HG03571 (cell line): ENCODE results near the gene EMILIN2.
"Not testable (repeated sequence)": the region's sequence is repeated elsewhere in the genome, so short reads cannot be mapped to it uniquely, and the experiment has no call there.

Experiments used
- ATAC-seq: cut with Tn5 transposase; IDR thresholded peaks from one replicate; pipeline ENCODE4 v1.9.1; 2021; ENCODE audit not compliant: unreplicated experiment

EMILIN2 gene

GRCh38 chr18:2846636-2847316 lies at the start of gene EMILIN2:
Gene EMILIN2 (plus strand): TSS chr18:2847006. CDS start chr18:2847189, 183 bp downstream.
- peak; percentile 45 for ATAC-seq

GRCh38 chr18:2797951-2798350 lies 48.9 kb upstream of the EMILIN2 start:
- no peak for ATAC-seq

GRCh38 chr18:2799369-2799768 lies 47.4 kb upstream of the EMILIN2 start:
- ATAC-seq, result no peak

- no peak for ATAC-seq
Measured at GRCh38 chr18:2805970-2806943, 40.5 kb upstream of the EMILIN2 start.

- not testable (repeated sequence) for ATAC-seq
Measured at GRCh38 chr18:2808640-2809039, 38.2 kb upstream of the EMILIN2 start.

- ATAC-seq, result not testable (repeated sequence)
Measured at GRCh38 chr18:2809666-2810183, 37.1 kb upstream of the EMILIN2 start.

GRCh38 chr18:2811416-2811815 lies 35.4 kb upstream of the EMILIN2 start:
- ATAC-seq, result no peak

GRCh38 chr18:2814928-2815327 lies 31.9 kb upstream of the EMILIN2 start:
- no peak for ATAC-seq

- no peak for ATAC-seq
Measured at GRCh38 chr18:2818281-2818680, 28.5 kb upstream of the EMILIN2 start.

- ATAC-seq, result no peak
Measured at GRCh38 chr18:2821695-2822094, 25.1 kb upstream of the EMILIN2 start.

GRCh38 chr18:2822213-2822921 lies 24.4 kb upstream of the EMILIN2 start:
- no peak for ATAC-seq

- no peak for ATAC-seq
Measured at GRCh38 chr18:2823202-2823601, 23.6 kb upstream of the EMILIN2 start.

GRCh38 chr18:2823966-2824365 lies 22.8 kb upstream of the EMILIN2 start:
- ATAC-seq, result no peak

GRCh38 chr18:2824865-2825264 lies 21.9 kb upstream of the EMILIN2 start:
- ATAC-seq, result no peak

GRCh38 chr18:2825613-2826175 lies 21.1 kb upstream of the EMILIN2 start:
- ATAC-seq, result no peak

GRCh38 chr18:2826581-2826980 lies 20.2 kb upstream of the EMILIN2 start:
- no peak for ATAC-seq

GRCh38 chr18:2827061-2827460 lies 19.7 kb upstream of the EMILIN2 start:
- no peak for ATAC-seq

- not testable (repeated sequence) for ATAC-seq
Measured at GRCh38 chr18:2836118-2836517, 10.7 kb upstream of the EMILIN2 start.

GRCh38 chr18:2837290-2837689 lies 9.5 kb upstream of the EMILIN2 start:
- not testable (repeated sequence) for ATAC-seq

- no peak for ATAC-seq
Measured at GRCh38 chr18:2839202-2839601, 7.6 kb upstream of the EMILIN2 start.

GRCh38 chr18:2840521-2840920 lies 6.3 kb upstream of the EMILIN2 start:
- ATAC-seq, result no peak
